ENCODE results near the gene WTIP.

DNA sequence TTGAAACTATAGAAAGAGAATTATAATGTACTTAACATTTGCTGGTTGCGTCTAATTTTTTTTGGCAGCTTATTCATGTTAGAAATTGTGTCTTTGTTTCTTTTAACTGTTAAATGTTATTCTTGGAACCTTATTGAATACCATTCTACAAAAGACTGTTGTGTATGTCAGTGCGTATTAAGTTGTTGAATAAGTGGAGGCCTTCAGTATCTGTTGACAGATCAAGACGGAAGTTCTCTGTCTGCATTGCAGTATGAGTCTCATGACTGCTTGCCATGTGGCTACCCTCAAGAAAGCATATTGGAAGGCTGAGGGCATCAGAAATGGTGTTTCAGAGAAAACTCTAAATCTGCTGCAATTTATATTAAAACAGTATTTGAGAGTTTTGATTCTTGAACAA is 44.8 kb upstream of the WTIP start:
- TF ChIP-seq, protein P1, sequence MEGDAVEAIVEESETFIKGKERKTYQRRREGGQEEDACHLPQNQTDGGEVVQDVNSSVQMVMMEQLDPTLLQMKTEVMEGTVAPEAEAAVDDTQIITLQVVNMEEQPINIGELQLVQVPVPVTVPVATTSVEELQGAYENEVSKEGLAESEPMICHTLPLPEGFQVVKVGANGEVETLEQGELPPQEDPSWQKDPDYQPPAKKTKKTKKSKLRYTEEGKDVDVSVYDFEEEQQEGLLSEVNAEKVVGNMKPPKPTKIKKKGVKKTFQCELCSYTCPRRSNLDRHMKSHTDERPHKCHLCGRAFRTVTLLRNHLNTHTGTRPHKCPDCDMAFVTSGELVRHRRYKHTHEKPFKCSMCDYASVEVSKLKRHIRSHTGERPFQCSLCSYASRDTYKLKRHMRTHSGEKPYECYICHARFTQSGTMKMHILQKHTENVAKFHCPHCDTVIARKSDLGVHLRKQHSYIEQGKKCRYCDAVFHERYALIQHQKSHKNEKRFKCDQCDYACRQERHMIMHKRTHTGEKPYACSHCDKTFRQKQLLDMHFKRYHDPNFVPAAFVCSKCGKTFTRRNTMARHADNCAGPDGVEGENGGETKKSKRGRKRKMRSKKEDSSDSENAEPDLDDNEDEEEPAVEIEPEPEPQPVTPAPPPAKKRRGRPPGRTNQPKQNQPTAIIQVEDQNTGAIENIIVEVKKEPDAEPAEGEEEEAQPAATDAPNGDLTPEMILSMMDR (IDR thresholded peaks at IDR 0.05 in 8 of 11, conservative IDR thresholded peaks at IDR 0.05 in 3 of 11): no peak
- no peak for TF ChIP-seq POLR2A (IDR thresholded peaks at IDR 0.05)
- no peak for TF ChIP-seq POLR2AphosphoS5 (IDR thresholded peaks at IDR 0.05)

Measured in spleen (tissue), 7 donors.